Kidney (tissue), 14 donors: ENCODE results near the gene SEMA3C. TPM values are rescaled to one million over a fixed set of nuclear protein-coding genes. Genes with fewer than 3 reads are reported as not detected.

Experiments used
- DNase-seq, 5 donors: peaks; one replicate each; pipeline ENCODE4 v3.0.0-alpha.2; 2013 to 2020
- FAIRE-seq: peaks from 2 replicates; lab custom pipeline; 2012; peaks lifted over from hg19 to GRCh38; lab: Jason Lieb, UNC
- H3K27ac ChIP-seq, 2 donors: one replicate each; pipeline ENCODE4 v1.7.0; 2013; ENCODE audit warnings: low read depth in 2 of 2, low read length in 2 of 2, inconsistent platforms in 1 of 2
- H3K27me3 ChIP-seq: one replicate; pipeline ENCODE4 v1.7.1; 2013; ENCODE audit warnings: low read length, inconsistent platforms; ENCODE audit not compliant: control insufficient read depth, insufficient read depth
- H3K36me3 ChIP-seq, 3 donors: one replicate each; pipeline versions ENCODE4 v1.7.0 to v1.7.1; 2013; ENCODE audit warnings: low read length in 3 of 3, control low read depth in 1 of 3, inconsistent platforms in 1 of 3; ENCODE audit not compliant: insufficient read depth in 3 of 3, control insufficient read depth in 2 of 3
- H3K4me1 ChIP-seq, 3 donors: one replicate each; pipeline versions ENCODE4 v1.7.0 to v1.7.1; 2013; ENCODE audit warnings: low read length in 3 of 3, inconsistent platforms in 1 of 3, low read depth in 1 of 3; ENCODE audit not compliant: control insufficient read depth in 2 of 3, insufficient read depth in 2 of 3
- H3K4me3 ChIP-seq, 3 donors: one replicate each; pipeline versions ENCODE4 v1.7.0 to v1.8.1; 2013; ENCODE audit warnings: low read length in 3 of 3, control low read depth in 1 of 3, inconsistent platforms in 1 of 3
- H3K9ac ChIP-seq, 3 donors: one replicate each; pipeline versions ENCODE4 v1.7.0 to v1.7.1; 2013; ENCODE audit warnings: low read length in 3 of 3, control low read depth in 1 of 3, inconsistent platforms in 1 of 3
- H3K9me3 ChIP-seq, 3 donors: one replicate each; pipeline versions ENCODE4 v1.7.0 to v1.7.1; 2013; ENCODE audit warnings: low read length in 3 of 3, control low read depth in 1 of 3, inconsistent platforms in 1 of 3; ENCODE audit not compliant: control insufficient read depth in 2 of 3, insufficient read depth in 1 of 3
- intact Hi-C: fragments of 100-400 bp; cut with DNase I; formaldehyde crosslinking; loops from one replicate; pipeline ENCODE4 v1.11.1; 2022
- polyA plus RNA-seq: library from polyadenylated mRNA; stranded (reverse); fragments of 350-450 nt; fragmentation: Illumina TruSeq; extraction: RNeasy Lipid Tissue Mini Kit (QIAGEN cat#74804); gene quantifications from one replicate; pipeline ENCODE4 v1.2.3, GENCODE V29; 2014; ENCODE audit warnings: low read depth, low replicate concordance; ENCODE audit not compliant: insufficient read depth
- total RNA-seq: library from RNA; stranded (reverse); fragmentation: NEBNext Ultra II Directional; extraction: Animal tissue kit (Norgen Biotek cat#: 25700); gene quantifications from one replicate; pipeline ENCODE4 v1.2.1, GENCODE V29; 2021
- TF ChIP-seq, protein P1 (sequence below): IDR thresholded peaks from 3 replicates; pipeline ENCODE4 v1.5.1; 2012; ENCODE audit warnings: mild to moderate bottlenecking, moderate library complexity, borderline replicate concordance; ENCODE audit not compliant: insufficient read depth; ENCODE audit errors: extremely low read depth
- donor health status: control.
- donor health status: control.
- donor health status: control.
- donor health status: control.
- donor health status: control.
- donor health status: DM: yes; HTN: yes; CAD: no.
- donor health status: Normal renal cell carcinoma (clear cell type).

Gene SEMA3C
- total and polyA plus RNA-seq, 2 donors from 2014 or later, result 3.9 to 17.2 TPM

GRCh38 chr7:80720146-80720545 is 198.7 kb downstream of the SEMA3C start:
- H3K36me3 ChIP-seq, result no peaks in the 10 kb centered on the region
- H3K27me3 ChIP-seq, result no peaks in the 10 kb centered on the region
- H3K27ac ChIP-seq, result no peak overlapping the region
- H3K4me3 ChIP-seq, result no peak overlapping the region
- TF ChIP-seq, protein P1, sequence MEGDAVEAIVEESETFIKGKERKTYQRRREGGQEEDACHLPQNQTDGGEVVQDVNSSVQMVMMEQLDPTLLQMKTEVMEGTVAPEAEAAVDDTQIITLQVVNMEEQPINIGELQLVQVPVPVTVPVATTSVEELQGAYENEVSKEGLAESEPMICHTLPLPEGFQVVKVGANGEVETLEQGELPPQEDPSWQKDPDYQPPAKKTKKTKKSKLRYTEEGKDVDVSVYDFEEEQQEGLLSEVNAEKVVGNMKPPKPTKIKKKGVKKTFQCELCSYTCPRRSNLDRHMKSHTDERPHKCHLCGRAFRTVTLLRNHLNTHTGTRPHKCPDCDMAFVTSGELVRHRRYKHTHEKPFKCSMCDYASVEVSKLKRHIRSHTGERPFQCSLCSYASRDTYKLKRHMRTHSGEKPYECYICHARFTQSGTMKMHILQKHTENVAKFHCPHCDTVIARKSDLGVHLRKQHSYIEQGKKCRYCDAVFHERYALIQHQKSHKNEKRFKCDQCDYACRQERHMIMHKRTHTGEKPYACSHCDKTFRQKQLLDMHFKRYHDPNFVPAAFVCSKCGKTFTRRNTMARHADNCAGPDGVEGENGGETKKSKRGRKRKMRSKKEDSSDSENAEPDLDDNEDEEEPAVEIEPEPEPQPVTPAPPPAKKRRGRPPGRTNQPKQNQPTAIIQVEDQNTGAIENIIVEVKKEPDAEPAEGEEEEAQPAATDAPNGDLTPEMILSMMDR, result no peak
- no peak for FAIRE-seq
- no peaks in the 10 kb centered on the region for H3K4me1 ChIP-seq
- H3K9me3 ChIP-seq, result no peaks in the 10 kb centered on the region
- DNase-seq, result no peak
- H3K9ac ChIP-seq, result no peak overlapping the region
- intact Hi-C loops, result no loop called here

DNA sequence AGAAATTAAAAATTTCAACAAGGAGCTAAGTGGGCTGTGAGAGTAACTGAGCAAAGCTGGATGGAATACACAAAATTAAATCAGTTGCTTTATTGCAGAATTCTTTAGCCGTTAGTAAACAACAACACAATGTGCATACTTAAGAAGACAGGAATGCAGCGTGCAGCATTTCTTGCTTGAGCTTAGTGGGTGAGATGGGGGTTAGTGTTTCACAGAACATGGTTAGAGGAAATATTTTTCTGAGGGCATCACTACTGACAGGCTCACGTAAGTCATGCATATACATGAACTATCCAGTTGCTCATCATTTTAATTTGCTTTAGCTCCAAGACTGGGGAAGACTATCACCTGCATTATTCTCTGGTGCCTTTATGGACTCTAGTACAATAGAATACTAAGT is 199.6 kb downstream of the SEMA3C start:
- no peak overlapping the region for H3K9ac ChIP-seq
- no peaks in the 10 kb centered on the region for H3K9me3 ChIP-seq
- H3K36me3 ChIP-seq, result no peaks in the 10 kb centered on the region
- no peak overlapping the region for H3K27ac ChIP-seq
- no peak overlapping the region for H3K4me3 ChIP-seq
- DNase-seq (no peak), FAIRE-seq (no peak)
- TF ChIP-seq, protein P1, result no peak
- intact Hi-C loops, result no loop called here
- H3K27me3 ChIP-seq, result no peaks in the 10 kb centered on the region
- no peaks in the 10 kb centered on the region for H3K4me1 ChIP-seq

DNA sequence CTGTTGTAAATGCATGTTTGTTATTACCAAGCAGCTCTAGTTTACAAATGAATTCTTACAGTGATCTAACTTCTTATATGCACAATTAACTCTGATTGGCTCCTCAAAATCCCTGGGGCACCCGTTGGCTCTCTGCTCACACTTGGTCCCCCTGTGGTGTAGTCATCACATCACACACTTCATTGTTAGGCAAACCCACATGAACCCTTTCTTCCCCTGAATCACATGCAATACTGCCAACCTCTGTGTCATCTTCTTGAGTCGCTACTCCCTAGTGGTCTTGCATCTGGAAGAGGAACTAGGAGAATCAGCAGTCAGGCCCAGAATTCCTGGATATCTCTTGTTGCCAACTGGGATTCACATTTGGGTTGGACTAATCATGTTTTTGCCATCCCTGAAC is 207.3 kb downstream of the SEMA3C start:
- no peaks in the 10 kb centered on the region for H3K27me3 ChIP-seq
- no peak for FAIRE-seq
- no peak overlapping the region for H3K9ac ChIP-seq
- DNase-seq, result no peak
- TF ChIP-seq, protein P1, result no peak
- intact Hi-C loops, result no loop called here
- H3K27ac ChIP-seq, result no peak overlapping the region
- H3K36me3 ChIP-seq, result no peaks in the 10 kb centered on the region
- H3K4me1 ChIP-seq, result no peaks in the 10 kb centered on the region
- no peaks in the 10 kb centered on the region for H3K9me3 ChIP-seq
- H3K4me3 ChIP-seq, result no peak overlapping the region

- Histone ChIP-seq H3K36me3 (no peaks in the 10 kb centered on the region), H3K9me3 (no peaks in the 10 kb centered on the region), H3K4me3 (no peak overlapping the region), H3K4me1 (no peaks in the 10 kb centered on the region), H3K27me3 (no peaks in the 10 kb centered on the region), H3K9ac (no peak overlapping the region), H3K27ac (no peak overlapping the region)
- TF ChIP-seq, protein P1, result no peak
- DNase-seq (no peak), FAIRE-seq (no peak)
- intact Hi-C loops, result no loop called here
These were observed 210.7 kb downstream of the SEMA3C start for GRCh38 chr7:80708123-80708522.
